GM10266 (cell line): ENCODE measurements around the gene GHSR.

Source experiments
- DNase-seq: peaks from one replicate; pipeline ENCODE4 v3.0.0; 2012; ENCODE audit errors: extremely low spot score
- TF ChIP-seq, protein P1 (sequence below): IDR thresholded peaks from 2 replicates; pipeline ENCODE4 v1.5.1; 2012; ENCODE audit warnings: mild to moderate bottlenecking, low read depth; ENCODE audit not compliant: control insufficient read depth, insufficient read depth; ENCODE audit errors: missing control alignments

Gene GHSR

GRCh38 chr3:172449466-172450149 lies 1.4 kb upstream of the GHSR start:
- DNase-seq: no peak
- TF ChIP-seq, protein P1, sequence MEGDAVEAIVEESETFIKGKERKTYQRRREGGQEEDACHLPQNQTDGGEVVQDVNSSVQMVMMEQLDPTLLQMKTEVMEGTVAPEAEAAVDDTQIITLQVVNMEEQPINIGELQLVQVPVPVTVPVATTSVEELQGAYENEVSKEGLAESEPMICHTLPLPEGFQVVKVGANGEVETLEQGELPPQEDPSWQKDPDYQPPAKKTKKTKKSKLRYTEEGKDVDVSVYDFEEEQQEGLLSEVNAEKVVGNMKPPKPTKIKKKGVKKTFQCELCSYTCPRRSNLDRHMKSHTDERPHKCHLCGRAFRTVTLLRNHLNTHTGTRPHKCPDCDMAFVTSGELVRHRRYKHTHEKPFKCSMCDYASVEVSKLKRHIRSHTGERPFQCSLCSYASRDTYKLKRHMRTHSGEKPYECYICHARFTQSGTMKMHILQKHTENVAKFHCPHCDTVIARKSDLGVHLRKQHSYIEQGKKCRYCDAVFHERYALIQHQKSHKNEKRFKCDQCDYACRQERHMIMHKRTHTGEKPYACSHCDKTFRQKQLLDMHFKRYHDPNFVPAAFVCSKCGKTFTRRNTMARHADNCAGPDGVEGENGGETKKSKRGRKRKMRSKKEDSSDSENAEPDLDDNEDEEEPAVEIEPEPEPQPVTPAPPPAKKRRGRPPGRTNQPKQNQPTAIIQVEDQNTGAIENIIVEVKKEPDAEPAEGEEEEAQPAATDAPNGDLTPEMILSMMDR: no peak

DNA sequence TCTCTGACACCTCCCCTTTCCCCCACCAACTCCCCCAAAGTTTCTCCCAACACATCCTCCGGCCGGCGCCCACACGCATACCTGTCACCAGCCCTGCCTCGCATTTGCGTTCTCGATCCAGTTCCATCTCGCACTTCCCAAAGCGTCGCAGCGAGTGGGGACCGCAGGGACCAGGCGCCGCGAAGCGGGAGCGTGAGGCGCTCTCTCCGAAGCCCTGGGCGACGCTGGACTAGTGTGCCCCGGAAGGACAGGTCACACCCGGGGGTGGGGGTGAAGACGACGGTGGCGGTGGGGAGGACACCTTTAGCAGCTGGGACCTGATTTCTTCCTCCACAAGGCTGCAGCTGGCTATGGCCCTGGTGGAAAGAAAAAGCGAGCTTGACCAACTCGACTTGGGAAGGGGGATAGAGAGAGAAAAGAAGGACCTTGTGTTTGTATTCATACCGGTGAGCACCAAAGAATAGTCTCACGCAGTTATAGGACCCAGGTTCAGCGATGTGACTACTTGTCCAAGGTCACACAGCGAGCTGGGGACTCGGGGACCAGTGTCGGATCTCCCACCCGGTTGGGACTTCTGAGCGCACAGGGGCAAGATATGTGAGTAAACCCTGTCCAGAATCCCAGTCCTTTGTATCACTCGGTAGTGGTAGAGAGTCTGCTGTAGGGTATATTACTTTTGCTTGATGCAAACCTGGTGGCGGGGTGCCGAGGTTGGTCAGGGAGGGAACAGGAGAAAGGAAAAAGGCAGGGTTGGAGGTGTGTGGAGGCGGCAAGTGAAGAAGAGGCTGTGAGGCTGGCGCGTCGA lies 607 bp upstream of the GHSR start:
- no peak for DNase-seq

GRCh38 chr3:172446198-172446597 lies 2.1 kb downstream of the GHSR start:
- no peak for DNase-seq
- TF ChIP-seq, protein P1: no peak

More for the DNA sequence above, 607 bp upstream of the GHSR start:
- TF ChIP-seq, protein P1: no peak

GRCh38 chr3:172444821-172445220 lies 3.4 kb downstream of the GHSR start:
- TF ChIP-seq, protein P1: no peak
- no peak for DNase-seq

DNA sequence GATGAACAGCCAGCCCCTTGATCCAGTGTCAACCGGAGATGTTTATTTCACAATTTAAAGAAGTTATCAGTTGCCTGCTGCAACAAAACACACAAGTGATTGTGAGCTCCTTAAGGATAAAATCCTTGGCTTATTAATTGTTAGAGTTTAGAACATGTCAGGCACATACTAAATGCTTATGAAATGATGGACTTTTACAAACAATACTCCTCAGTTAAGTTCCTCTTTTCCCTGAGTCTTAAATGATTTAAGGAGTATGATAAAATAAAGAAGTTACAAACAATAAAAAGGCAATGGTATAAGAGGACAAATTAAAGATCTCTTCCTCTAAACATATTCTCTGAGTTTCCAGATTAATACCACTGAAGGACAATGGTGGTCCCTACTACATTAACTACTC lies 5.7 kb downstream of the GHSR start:
- TF ChIP-seq, protein P1: no peak
- DNase-seq: no peak

DNA sequence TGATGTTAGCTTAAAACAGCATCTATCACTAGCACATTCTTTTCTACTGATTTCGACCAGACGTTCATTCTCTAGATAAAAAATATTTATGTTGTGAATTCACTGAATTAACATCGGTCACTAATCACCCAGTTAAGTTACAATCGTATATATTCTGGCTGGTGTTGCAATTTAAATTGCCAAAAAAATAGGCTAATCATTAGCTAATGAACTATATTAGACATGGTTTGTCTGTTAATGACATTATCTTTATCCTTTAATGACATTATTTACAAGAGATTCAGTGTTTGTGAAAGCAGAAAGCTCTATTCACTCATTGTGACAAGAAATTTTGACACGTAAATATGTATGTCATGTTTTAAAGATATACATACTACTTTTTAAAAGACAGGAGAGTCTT lies 6.7 kb downstream of the GHSR start:
- TF ChIP-seq, protein P1: no peak
- DNase-seq: no peak

DNA sequence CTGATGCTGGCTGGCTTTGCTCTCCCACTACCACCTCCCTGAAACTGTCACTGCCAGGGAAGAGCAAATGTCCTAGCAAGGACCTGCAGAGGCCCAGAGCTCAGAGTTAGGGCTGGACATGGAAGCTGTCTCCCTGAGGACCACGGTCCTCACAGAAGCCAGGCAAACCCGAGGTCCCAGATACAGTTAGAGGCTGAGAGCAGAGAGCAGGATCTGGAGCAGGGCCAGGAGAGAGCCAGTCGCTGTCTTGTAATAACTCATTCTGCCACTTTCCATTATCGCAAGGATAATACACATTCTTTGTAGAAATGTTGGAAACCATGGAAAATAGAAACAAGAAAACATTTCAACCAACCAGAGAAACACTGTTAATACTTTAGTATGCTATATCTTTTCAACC lies 10.1 kb downstream of the GHSR start:
- no peak for DNase-seq
- TF ChIP-seq, protein P1: no peak
